GM23338 (cell line): Measurements from ENCODE around the gene CXCL16. TPM values are rescaled to one million over a fixed set of nuclear protein-coding genes. Genes with fewer than 3 reads are reported as not detected.

Experiments
- ATAC-seq: fragments of 200-7000 bp; cut with Tn5 transposase; 3 replicates; pipeline ENCODE4 v1.9.1; 2020
- DNase-seq: peaks from one replicate; pipeline ENCODE4 v3.0.0-alpha.2; 2015; ENCODE audit warnings: low spot score
- H2AFZ ChIP-seq: fragments of 200-600 bp; sonication (generic); 2 replicates; pipeline ENCODE4 v1.8.0; 2016; ENCODE audit warnings: antibody characterized with exemption, mild to moderate bottlenecking, moderate library complexity
- H3F3A ChIP-seq: fragments of 200-600 bp; sonication (generic); replicated peaks from 2 replicates; pipeline ENCODE4 v1.8.0; 2017; ENCODE audit warnings: antibody characterized with exemption, mixed run types, low read depth
- H3K27ac ChIP-seq: fragments of 200-600 bp; sonication (generic); 2 replicates; pipeline ENCODE4 v1.6.1; 2016; ENCODE audit warnings: low read depth
- H3K27me3 ChIP-seq: fragments of 200-600 bp; sonication (generic); 2 replicates; pipeline ENCODE4 v1.8.0; 2016; ENCODE audit warnings: mild to moderate bottlenecking, mixed run types, moderate library complexity; ENCODE audit not compliant: insufficient read depth
- H3K36me3 ChIP-seq: fragments of 200-600 bp; sonication (generic); 2 replicates; pipeline ENCODE4 v1.8.0; 2016; ENCODE audit warnings: mild to moderate bottlenecking; ENCODE audit not compliant: insufficient read depth
- H3K4me1 ChIP-seq: fragments of 200-600 bp; sonication (generic); 2 replicates; pipeline ENCODE4 v1.8.0; 2016; ENCODE audit warnings: mild to moderate bottlenecking, moderate library complexity; ENCODE audit not compliant: insufficient read depth
- H3K4me2 ChIP-seq: fragments of 200-600 bp; sonication (generic); 2 replicates; pipeline ENCODE4 v1.7.1; 2017; ENCODE audit warnings: mixed run types
- H3K4me3 ChIP-seq: fragments of 200-600 bp; sonication (generic); 2 replicates; pipeline ENCODE4 v1.6.1; 2016; ENCODE audit warnings: mixed run types
- H3K79me2 ChIP-seq: fragments of 200-600 bp; sonication (generic); replicated peaks from 2 replicates; pipeline ENCODE4 v1.8.0; 2017; ENCODE audit warnings: mild to moderate bottlenecking; ENCODE audit not compliant: insufficient read depth
- H3K9me2 ChIP-seq: fragments of 200-600 bp; sonication (generic); 2 replicates; pipeline ENCODE4 v1.8.0; 2017; ENCODE audit not compliant: insufficient read depth
- H4K20me1 ChIP-seq: fragments of 200-600 bp; sonication (generic); replicated peaks from 2 replicates; pipeline ENCODE4 v1.8.0; 2017; ENCODE audit warnings: mild to moderate bottlenecking; ENCODE audit not compliant: insufficient read depth
- H3K27ac Mint-ChIP-seq: 2 replicates; pipeline ENCODE4 v1.8.0; 2020; ENCODE audit warnings: inconsistent platforms, mild to moderate bottlenecking, moderate library complexity, mixed read lengths
- H3K27me3 Mint-ChIP-seq: 3 replicates; pipeline ENCODE4 v1.8.0; 2022; ENCODE audit warnings: low read depth, mild to moderate bottlenecking, moderate library complexity, mixed read lengths, inconsistent platforms; ENCODE audit not compliant: insufficient read depth, poor library complexity
- H3K36me3 Mint-ChIP-seq: 3 replicates; pipeline ENCODE4 v1.8.0; 2021; ENCODE audit warnings: low read depth, mild to moderate bottlenecking, inconsistent platforms, moderate library complexity, mixed read lengths
- H3K4me1 Mint-ChIP-seq: 3 replicates; pipeline ENCODE4 v1.8.0; 2020; ENCODE audit warnings: mild to moderate bottlenecking, inconsistent platforms, mixed read lengths
- H3K4me3 Mint-ChIP-seq: 3 replicates; pipeline ENCODE4 v1.8.0; 2021; ENCODE audit warnings: moderate library complexity, mild to moderate bottlenecking, inconsistent platforms, mixed read lengths
- H3K9me3 Mint-ChIP-seq: 3 replicates; pipeline ENCODE4 v1.8.0; 2020; ENCODE audit warnings: moderate library complexity, mild to moderate bottlenecking, inconsistent platforms, mixed read lengths
- CREB1 ChIP-seq: fragments of 250-450 bp; sonication (Bioruptor Pico); IDR thresholded peaks from 2 replicates; pipeline ENCODE4 v1.5.0; 2020; ENCODE audit warnings: low read depth, mild to moderate bottlenecking, moderate library complexity
- CTCF ChIP-seq, 2 experiments: fragments of 200-600 bp in 1 of 2; sonication (generic) in 1 of 2; conservative IDR thresholded peaks; 2 replicates each; pipeline versions ENCODE4 v1.5.1 to v1.6.1; 2016 to 2017; ENCODE audit warnings: antibody characterized with exemption in 2 of 2, low read depth in 2 of 2, mild to moderate bottlenecking in 2 of 2, moderate library complexity in 1 of 2
- ETS1 ChIP-seq: IDR thresholded peaks from 2 replicates; pipeline ENCODE4 v1.6.1; 2016; ENCODE audit warnings: antibody characterized with exemption
- EZH2 ChIP-seq: fragments of 200-600 bp; sonication (generic); IDR thresholded peaks from one replicate; pipeline ENCODE4 v1.8.0; 2017; ENCODE audit warnings: antibody characterized with exemption, mild to moderate bottlenecking, low read depth; ENCODE audit not compliant: unreplicated experiment
- EZH2phosphoT487 ChIP-seq: fragments of 200-600 bp; sonication (generic); IDR thresholded peaks from one replicate; pipeline ENCODE4 v1.8.1; 2018; ENCODE audit warnings: antibody characterized with exemption; ENCODE audit not compliant: unreplicated experiment
- JUNB ChIP-seq: IDR thresholded peaks from one replicate; pipeline ENCODE4 v1.6.1; 2016; ENCODE audit warnings: antibody characterized with exemption; ENCODE audit not compliant: unreplicated experiment
- NANOG ChIP-seq: IDR thresholded peaks from 2 replicates; pipeline ENCODE4 v1.6.1; 2016; ENCODE audit warnings: antibody characterized with exemption, borderline replicate concordance
- POLR2AphosphoS5 ChIP-seq: IDR thresholded peaks from 2 replicates; pipeline ENCODE4 v1.6.1; 2016; ENCODE audit warnings: antibody characterized with exemption, low read depth
- REST ChIP-seq: IDR thresholded peaks from one replicate; pipeline ENCODE4 v1.6.1; 2018; ENCODE audit warnings: antibody characterized with exemption; ENCODE audit not compliant: unreplicated experiment
- STAT1 ChIP-seq: IDR thresholded peaks from one replicate; pipeline ENCODE4 v1.6.1; 2016; ENCODE audit warnings: antibody characterized with exemption; ENCODE audit not compliant: unreplicated experiment
- ZNF114 ChIP-seq: fragments of 250-450 bp; sonication (Bioruptor Pico); IDR thresholded peaks from 2 replicates; pipeline ENCODE4 v1.5.0; 2020; ENCODE audit warnings: mild to moderate bottlenecking, moderate library complexity
- ZNF331 ChIP-seq: fragments of 250-450 bp; sonication (Bioruptor Pico); IDR thresholded peaks from 2 replicates; pipeline ENCODE4 v1.5.0; 2020; ENCODE audit warnings: low read depth, mild to moderate bottlenecking, moderate library complexity
- ZNF462 ChIP-seq: fragments of 250-450 bp; sonication (Bioruptor Pico); IDR thresholded peaks from 2 replicates; pipeline ENCODE4 v1.5.0; 2020; ENCODE audit warnings: mild to moderate bottlenecking, moderate library complexity
- polyA plus RNA-seq: library from polyadenylated mRNA; unstranded; fragments of >200 nt; fragmentation: Nextera tagmentation; extraction: Ambion mirVana; gene quantifications from 2 replicates; pipeline ENCODE4 v1.2.1, GENCODE V29; 2016
- total RNA-seq: library from RNA; depleted of rRNA; stranded (reverse); fragments of >200 nt; shearing (Covaris generic); gene quantifications from 2 replicates; pipeline ENCODE4 v1.2.3, GENCODE V29; 2014

CXCL16 gene
- total and polyA plus RNA-seq, 2 experiments from 2014 or later = 4.0 to 4.1 TPM

GRCh38 chr17:4742629-4743028, 2.9 kb upstream of the CXCL16 start:
- TF ChIP-seq ZNF114 (CRISPR knock-in tag) (no peak), REST (no peak), STAT1 (no peak), EZH2phosphoT487 (no peak), NANOG (no peak), EZH2 (no peak), POLR2AphosphoS5 (no peak), CREB1 (CRISPR knock-in tag) (no peak), ZNF331 (CRISPR knock-in tag) (no peak), ZNF462 (no peak), ETS1 (no peak), CTCF (conservative IDR thresholded peaks at IDR 0.05; ENCODE audit: low read depth in 2 of 2) (no peak), JUNB (no peak)
- Mint-ChIP-seq H3K36me3 (no peaks in the 10 kb centered on the region; the same call in 2 of the 3 replicates), H3K9me3 (no peaks in the 10 kb centered on the region; the same call in 1 of the 3 replicates), H3K27ac (no peak overlapping the region), H3K4me3 (no peak overlapping the region), H3K4me1 (peaks cover 25% of the 10 kb centered on the region), H3K27me3 (peaks cover 65% of the 10 kb centered on the region)
- no peaks in the 10 kb centered on the region for H3K36me3 ChIP-seq
- H3F3A ChIP-seq = peaks cover 13% of the 10 kb centered on the region; the same call in 1 of the 2 replicates
- H2AFZ ChIP-seq = no peak overlapping the region
- DNase-seq (no peak), ATAC-seq (no peak)
- H3K27ac ChIP-seq = no peak overlapping the region
- H3K4me2 ChIP-seq = no peak overlapping the region
- no peaks in the 10 kb centered on the region for H3K79me2 ChIP-seq
- H4K20me1 ChIP-seq = 0 out of 2 replicates have a peak, but pooled peaks cover 4% of the 10 kb centered on the region
- H3K4me3 ChIP-seq = no peak overlapping the region
- peaks cover 52% of the 10 kb centered on the region for H3K27me3 ChIP-seq
- peaks cover 15% of the 10 kb centered on the region for H3K4me1 ChIP-seq
- no peaks in the 10 kb centered on the region for H3K9me2 ChIP-seq
